HG02870 (cell line): ENCODE results near the gene ALPK3.

Experiments
- ATAC-seq: cut with Tn5 transposase; IDR thresholded peaks from one replicate; pipeline ENCODE4 v1.9.1; 2021; ENCODE audit warnings: mild to moderate bottlenecking, moderate library complexity; ENCODE audit not compliant: unreplicated experiment

Gene ALPK3

DNA sequence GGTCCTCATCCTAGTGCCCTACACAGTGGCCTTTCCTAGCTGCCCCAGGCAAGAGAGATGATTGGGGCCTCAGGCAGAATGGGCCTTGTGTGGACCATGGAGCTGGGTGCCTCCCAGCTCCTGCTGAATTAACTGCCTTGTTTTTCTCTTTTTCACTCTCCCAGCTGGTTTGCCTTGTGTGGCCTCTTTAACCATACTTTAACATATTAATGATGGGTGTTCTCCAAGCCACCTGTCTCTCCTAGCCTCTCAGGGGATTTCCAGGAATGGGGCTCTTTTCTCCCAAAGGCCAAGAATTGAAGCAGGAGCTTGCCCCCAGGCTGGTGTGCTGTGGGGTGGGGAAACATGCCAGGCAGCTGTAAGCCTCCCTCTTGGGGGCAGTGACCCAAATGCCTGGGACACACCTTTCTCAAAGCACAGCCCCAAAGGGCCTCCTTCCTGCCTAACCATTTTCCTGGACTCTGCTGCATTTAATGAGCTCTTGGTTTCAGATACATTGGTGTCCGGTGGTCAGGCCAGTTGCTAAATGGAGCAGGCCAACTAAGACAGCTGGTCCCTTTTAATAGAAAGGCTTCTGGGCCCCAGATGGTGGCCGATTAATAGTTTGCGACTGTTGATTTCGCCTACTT lies 5.6 kb downstream of the ALPK3 start:
- no peak for ATAC-seq

- no peak for ATAC-seq
Measured at GRCh38 chr15:84823282-84823878, 6.2 kb downstream of the ALPK3 start.

DNA sequence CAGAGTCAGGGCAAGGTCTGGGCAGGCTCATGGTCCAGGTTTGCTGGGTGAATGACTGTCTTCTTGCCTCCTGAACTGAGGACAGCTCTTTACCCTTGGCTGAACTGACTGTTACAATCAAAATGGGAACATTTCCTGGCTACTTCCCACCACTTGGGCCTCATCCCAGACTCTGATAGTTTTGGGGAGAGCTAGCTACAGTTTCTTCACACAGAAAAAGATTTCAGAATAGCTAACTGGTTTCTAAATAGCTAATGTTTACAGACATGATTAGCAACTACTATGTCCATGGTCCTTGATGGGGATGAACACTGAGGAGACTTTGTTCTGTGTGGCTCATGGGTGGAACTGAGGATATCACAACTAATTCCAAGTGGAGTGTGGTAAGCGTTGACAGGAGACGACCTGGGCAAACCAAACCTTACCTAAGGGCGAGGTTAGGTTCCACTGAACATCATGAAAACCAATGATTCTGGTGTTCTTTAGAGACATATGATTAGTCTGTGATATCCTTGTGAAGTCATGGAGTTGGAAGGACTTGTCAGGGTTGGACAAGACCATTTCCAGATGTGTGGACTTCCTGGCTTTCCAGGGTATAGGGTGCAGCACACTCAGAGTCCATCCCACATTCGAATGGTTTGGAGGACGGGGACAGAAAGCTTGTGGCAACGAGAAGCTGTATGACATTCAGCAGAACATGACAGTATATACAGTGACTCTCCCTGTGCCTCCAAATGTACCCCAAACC lies 7.3 kb downstream of the ALPK3 start:
- ATAC-seq: no peak

DNA sequence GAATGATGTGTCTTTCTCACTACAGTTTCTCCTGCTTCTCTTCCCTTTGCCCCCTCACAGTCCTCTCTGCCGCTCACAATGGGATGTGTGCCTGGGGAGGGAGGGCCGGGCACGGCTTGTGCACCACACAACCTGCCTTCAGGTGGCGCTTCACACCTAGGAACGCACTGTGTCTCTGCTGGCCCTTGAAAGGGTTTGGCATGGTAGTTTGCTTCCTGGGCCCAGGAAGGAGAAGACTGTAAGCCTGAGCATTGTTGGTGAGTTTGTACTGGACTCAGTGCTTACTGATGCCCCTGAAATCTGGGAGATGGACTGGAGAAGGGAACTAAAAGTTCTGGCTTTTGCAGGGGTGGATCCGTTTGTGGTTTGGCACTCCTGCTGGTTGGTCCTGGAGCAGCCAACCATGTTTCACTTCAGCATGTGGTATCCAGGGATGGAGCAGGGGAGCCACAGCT lies 9.2 kb downstream of the ALPK3 start:
- ATAC-seq: no peak

DNA sequence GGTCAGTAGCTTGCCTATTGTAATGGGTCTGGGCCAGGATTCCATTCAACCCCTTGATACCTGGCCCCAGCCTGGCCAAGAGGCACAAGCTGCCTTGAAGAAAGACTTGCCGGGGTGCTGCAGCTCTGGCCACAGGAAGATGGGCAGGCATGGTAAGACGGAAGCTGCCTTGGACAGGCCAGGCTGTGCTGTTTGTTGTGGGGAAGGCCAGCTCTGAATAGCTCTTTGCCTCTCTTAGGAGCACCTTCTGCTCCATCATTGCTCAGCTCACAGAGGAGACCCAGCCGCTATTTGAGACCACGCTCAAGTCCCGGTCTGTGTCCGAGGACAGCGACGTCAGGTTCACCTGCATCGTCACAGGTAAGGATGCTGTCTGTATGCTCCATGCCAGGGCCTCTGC lies 10.1 kb downstream of the ALPK3 start:
- no peak for ATAC-seq

DNA sequence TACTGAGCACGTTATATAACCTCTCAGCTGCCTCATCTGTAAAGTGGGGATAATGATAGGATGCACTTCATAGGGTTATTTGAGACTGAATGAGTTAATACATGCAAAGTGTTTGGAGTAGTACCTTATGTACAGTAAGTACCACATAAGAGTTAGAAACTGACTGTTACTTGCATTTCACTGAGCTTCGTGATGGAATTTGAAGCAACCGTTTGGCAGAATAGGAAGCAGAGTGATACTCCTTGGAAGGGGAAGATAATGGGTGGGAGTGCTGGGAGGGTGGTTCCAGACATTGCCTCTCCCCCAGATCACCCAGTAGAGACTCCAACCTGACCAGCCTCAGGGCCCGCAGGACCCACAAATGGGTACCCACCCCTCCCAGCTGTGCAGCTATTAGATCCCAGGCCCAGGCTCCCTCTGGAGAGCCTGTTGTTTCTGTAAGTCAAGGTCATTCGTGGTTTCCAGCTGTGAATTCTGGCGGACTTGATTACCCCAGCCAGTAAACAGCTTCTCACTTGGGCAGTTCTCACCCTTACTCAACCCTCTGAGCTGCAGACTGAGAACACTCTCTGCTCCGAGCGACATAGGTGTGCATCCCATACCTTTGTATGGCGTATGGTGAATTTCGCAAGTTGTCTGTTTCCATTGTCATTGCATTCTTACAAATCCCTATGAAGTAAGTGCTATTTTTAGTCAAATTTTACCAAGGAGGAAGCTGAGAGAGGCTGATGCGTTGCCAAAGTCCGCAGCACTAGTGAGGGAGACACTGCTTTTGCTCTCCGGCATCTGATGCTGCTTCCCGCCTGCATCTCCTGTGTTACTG lies 11.1 kb downstream of the ALPK3 start:
- ATAC-seq: no peak

DNA sequence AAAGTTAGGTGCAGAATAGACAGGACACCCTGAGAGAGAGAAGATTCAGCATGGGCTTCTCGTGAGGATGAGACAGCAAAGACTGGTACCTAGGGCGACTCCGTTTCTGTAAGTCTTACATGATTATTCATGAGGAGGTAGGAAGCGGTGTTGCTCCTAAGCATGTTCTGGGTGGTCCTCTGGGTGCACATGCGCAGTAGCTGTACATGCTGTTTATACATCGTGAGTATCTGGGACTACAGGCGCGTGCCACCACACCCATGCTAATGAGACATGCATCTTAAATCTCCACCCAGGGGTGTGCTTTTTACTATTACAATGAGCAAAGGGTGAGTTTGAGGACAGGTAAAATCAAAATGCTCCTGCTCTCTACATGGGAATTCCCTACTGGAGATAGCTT lies 12.3 kb downstream of the ALPK3 start:
- ATAC-seq: no peak

GRCh38 chr15:84830036-84830435 lies 12.9 kb downstream of the ALPK3 start:
- no peak for ATAC-seq

- no peak for ATAC-seq
Measured at GRCh38 chr15:84831028-84831427, 13.9 kb downstream of the ALPK3 start.

DNA sequence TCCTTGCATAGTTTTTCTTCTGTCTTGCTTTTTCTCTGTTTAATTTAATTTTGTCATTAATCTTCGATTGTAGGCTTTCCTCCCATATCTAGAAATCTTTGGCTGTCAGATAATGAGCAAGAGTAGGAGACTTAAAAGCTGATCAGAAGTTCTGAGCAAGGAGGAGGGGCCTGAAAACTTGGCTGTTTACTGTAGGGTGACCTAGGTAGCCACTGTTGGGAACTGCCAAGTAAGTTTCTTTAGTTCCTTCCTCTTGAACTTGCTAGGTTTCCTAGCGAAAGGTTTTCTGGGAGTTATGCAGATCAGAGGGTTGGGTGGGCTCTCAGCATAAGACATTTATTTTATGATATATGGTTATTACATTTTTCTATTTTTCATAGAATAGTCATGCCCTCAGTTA lies 14.5 kb downstream of the ALPK3 start:
- ATAC-seq: no peak

DNA sequence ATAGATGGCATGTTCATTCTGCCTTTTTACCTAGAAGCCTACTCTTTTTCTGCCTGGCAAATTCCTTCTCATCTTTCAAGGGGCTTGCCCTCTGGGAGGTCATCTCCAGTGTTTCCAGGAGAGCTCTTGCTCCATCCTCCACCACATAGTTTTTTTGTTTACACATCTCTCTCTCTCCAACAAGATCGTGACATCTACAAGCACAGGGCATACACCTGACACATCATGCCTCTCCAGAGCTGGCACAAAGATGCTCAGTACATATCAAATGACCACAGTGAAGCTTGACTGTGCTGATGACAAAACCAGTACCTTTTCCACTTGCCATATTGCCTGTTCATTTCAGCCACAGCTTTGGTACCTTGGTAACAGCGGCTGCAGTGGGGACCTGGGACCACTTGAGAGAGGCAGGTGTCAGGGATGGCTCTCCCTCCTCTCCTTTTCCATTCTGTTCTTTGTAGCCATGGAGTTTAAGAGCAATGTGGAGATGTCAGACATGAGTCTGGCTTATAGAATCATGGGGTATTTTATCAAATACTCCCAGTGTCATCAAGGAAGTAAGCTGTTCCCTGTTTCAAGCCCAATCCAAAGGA lies 15.4 kb downstream of the ALPK3 start:
- no peak for ATAC-seq

DNA sequence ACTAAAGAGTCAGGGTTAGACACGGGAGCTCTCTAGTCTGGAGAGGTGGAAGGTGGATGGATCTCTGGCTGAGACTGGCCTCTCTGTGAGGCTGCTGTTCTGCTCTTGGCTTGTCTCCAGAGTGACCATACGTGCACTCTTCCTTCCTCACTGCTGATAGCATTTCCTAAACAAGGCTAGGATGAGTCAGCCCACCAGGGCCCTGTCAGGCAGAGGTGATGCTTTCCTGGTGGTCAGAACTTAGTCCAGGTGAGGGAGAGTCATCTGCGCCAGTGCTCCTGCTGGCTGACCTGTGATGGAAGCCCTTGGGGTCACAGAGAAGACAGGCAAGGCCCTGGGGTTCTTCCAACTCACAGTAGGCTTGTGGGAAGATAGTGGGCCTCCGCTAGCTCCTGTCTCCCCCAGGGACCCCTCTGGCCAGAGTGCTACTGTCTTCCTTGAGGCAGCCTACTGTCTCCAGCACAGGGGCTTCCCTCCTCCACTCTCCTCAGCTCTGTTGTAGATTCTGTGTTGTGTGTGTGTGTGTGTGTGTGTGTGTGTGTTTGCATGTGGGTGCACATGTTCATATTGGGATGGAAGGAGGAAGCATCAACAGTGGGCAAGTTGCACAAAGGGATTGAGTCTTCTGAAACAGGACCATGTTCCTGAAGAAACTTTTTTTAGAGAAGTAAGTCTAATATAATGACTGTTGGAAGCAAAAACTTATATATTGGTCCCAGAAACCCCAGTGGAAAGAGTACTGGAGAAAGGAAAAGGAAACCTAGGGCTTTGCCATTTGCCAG lies 16.5 kb downstream of the ALPK3 start:
- ATAC-seq: no peak

- no peak for ATAC-seq
Measured at GRCh38 chr15:84834229-84834955, 17.2 kb downstream of the ALPK3 start.

DNA sequence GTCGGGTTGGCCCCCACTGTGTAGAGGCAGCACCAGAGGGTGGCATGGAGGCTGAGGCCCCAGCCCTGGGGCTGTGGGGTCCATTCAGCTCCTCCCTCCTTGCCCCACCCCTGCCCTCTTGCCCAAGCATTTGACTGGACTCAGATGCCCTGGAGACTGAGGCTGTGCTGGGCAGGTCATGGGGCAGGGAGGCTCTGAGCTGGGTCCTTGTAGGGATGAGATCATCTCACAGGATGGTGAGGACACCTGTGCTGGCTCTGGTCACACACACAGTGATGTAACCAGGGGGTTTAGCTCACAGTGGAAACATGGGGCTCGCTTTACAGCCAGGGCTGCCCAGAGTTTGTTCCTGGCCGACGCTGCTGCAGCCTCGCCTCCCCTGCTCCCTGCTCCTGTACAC lies 17.8 kb downstream of the ALPK3 start:
- no peak for ATAC-seq

DNA sequence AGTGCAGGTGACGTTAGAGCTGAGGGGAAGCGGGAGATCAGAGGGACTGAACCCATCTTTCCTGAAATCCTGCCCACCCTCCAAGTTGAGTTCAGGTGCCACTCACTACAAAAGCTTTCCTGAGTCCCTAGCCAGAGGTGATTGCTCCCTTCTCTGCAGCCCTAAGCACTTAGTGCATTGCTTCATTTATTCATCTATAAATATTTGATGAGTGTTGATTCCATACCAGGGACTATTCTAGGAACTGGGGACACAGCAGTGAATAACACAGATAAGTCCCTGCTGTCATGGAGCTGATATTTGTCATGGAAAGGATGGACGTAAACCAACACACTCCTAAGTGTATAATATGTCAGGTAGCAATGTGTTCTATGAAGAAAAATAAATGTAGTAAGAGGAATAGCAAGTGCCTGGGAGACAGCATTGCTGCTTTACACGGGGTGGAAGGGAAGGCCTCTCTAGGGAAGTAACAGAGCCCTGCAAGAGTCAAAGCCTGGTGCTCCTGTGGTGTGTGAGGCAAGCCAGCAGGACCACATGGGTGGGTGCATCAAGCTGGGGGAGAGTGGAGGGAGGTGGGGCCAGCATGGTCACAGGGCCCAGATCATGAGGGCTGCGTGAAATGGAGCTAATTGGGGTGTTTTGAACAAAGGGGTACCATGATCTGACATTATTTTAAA lies 18.6 kb downstream of the ALPK3 start:
- no peak for ATAC-seq

DNA sequence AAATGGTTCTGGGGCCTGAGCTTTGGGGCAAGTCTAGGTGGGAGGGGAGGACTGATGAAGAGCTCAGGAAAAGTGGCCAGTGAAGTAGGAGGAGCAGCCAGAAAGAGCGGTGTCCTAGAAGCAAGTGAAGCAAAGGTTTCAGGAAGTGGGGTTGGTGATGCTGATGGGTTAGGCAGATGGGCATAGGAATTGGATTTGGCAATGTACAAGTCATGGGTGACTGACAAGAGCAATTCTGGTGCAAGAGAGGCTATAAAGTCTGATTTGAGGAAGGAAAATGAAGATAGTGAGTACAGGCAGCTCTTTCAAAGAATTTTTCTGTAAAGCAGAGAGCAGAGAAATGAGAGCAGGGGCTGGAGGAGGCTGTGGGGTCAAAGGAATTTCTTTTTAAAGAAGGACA lies 19.7 kb downstream of the ALPK3 start:
- no peak for ATAC-seq

- ATAC-seq: no peak
Measured at GRCh38 chr15:84839714-84840113, 22.6 kb downstream of the ALPK3 start.

- no peak for ATAC-seq
Measured at GRCh38 chr15:84840255-84840654, 23.1 kb downstream of the ALPK3 start.
